Measurements from ENCODE around the gene GPR4. TPM values are rescaled to one million over a fixed set of nuclear protein-coding genes. Genes with fewer than 3 reads are reported as not detected.

The GPR4 gene
- total and polyA plus RNA-seq, 2 of the 8 experiments (the other 6 are each of a cell fraction or from before 2014, with no cell fraction given), result 0.19 to 0.39 TPM

GRCh38 chr19:45560038-45560437 is 42.0 kb downstream of the GPR4 start:
- Histone ChIP-seq H3K14ac (ENCODE audit: insufficient read length) (no peak overlapping the region), H3K27me3 (replicated peaks in 1 of 4; ENCODE audit: control insufficient read depth in 3 of 4, extremely low read depth in 1 of 4, insufficient read depth in 3 of 4, low read length in 3 of 4) (no peaks in the 10 kb centered on the region), H4K8ac (ENCODE audit: extremely low read depth, insufficient read depth, low read length) (no peak overlapping the region), H3K23ac (ENCODE audit: insufficient read length) (no peak overlapping the region), H4K5ac (ENCODE audit: insufficient read length, low read depth, low read length) (no peak overlapping the region), H3K9ac (replicated peaks in 1 of 4; ENCODE audit: extremely low read depth in 1 of 4, low read depth in 3 of 4, low read length in 3 of 4) (no peak overlapping the region), H4K20me1 (replicated peaks in 1 of 2; ENCODE audit: control insufficient read depth in 1 of 2, insufficient read depth in 2 of 2, low read length in 2 of 2) (peaks cover 0 to 3% of the 10 kb centered on the region in 2 experiments), H3K4ac (replicated peaks; ENCODE audit: insufficient read length, low read depth, low read length) (peak overlapping the region; percentile 23), H2BK12ac (ENCODE audit: low read depth, low read length) (peak overlapping the region; percentile 50; the same call in 1 of the 2 replicates), H2AFZ (ENCODE audit: low read length) (no peak overlapping the region), H3K23me2 (ENCODE audit: low read depth, low read length) (no peaks in the 10 kb centered on the region), H2BK20ac (ENCODE audit: low read length) (no peak overlapping the region), H3K79me1 (ENCODE audit: low read depth, low read length) (no peaks in the 10 kb centered on the region; the same call in 1 of the 2 replicates), H3K4me3 (ENCODE audit: extremely low read depth in 1 of 4, insufficient read depth in 2 of 4, low read depth in 3 of 4, low read length in 4 of 4) (no peak overlapping the region), H2BK15ac (ENCODE audit: low read length) (0 out of 2 replicates have a peak overlapping the region, but pooled peaks have one; percentile 8), H2BK120ac (replicated peaks; ENCODE audit: low read depth, low read length) (no peak overlapping the region), H2BK5ac (ENCODE audit: low read depth, low read length) (0 out of 2 replicates have a peak overlapping the region, but pooled peaks have one; percentile 10), H3K4me2 (ENCODE audit: insufficient read depth in 1 of 2, low read depth in 2 of 2, low read length in 2 of 2) (no peak overlapping the region), H3K56ac (replicated peaks; ENCODE audit: insufficient read length, low read depth, low read length) (no peak overlapping the region), H3K4me1 (replicated peaks in 1 of 4; ENCODE audit: control insufficient read depth in 3 of 4, insufficient read depth in 4 of 4, low read length in 3 of 4) (peaks cover 4 to 5% (median 4%) of the 10 kb centered on the region in 4 experiments), H3K27ac (ENCODE audit: low read depth, low read length) (no peak overlapping the region), H3K9me3 (ENCODE audit: insufficient read depth in 2 of 2, low read depth in 1 of 2, low read length in 1 of 2) (no peaks in the 10 kb centered on the region), H3K36me3 (ENCODE audit: control insufficient read depth in 2 of 4, insufficient read depth in 4 of 4, low read length in 3 of 4) (no peaks in the 10 kb centered on the region), H3K18ac (ENCODE audit: extremely low read depth, low read length) (no peak overlapping the region), H3K79me2 (ENCODE audit: control insufficient read depth in 1 of 2, insufficient read depth in 2 of 2, low read length in 2 of 2) (no peaks in the 10 kb centered on the region), H2AK5ac (ENCODE audit: low read depth, low read length) (no peak overlapping the region), H4K91ac (replicated peaks; ENCODE audit: insufficient read length, low read length) (no peak overlapping the region)
- 91% methylated on average over 5 of the region's 5 CpGs; no CpG with 5 or more reads in 1 of the 2 experiments for WGBS, 2 experiments (ENCODE audit: extremely low coverage in 1 of 2, insufficient coverage in 1 of 2, insufficient read length in 1 of 2, insufficient replicate concordance in 2 of 2, low coverage in 1 of 2, low lambda C conversion rate in 2 of 2, missing lambda C conversion rate in 1 of 2)
- no peak for TF ChIP-seq PHF8 (conservative IDR thresholded peaks at IDR 0.05; ENCODE audit: low read depth, low read length)
- TF ChIP-seq SP1 (IDR thresholded peaks at IDR 0.05; ENCODE audit: low read depth, low read length), result no peak
- no peak for TF ChIP-seq RNF2 (IDR thresholded peaks at IDR 0.05; ENCODE audit: borderline replicate concordance, low read depth, low read length, missing control alignments, poor library complexity, severe bottlenecking)
- TF ChIP-seq HDAC2 (IDR thresholded peaks at IDR 0.05; ENCODE audit: borderline replicate concordance in 1 of 2, low read depth in 2 of 2, low read length in 2 of 2), result no peak
- no peak for TF ChIP-seq BCL11A (IDR thresholded peaks at IDR 0.05; ENCODE audit: low read depth in 2 of 2, low read length in 2 of 2)
- no peak for TF ChIP-seq GABPA (IDR thresholded peaks at IDR 0.05; ENCODE audit: borderline replicate concordance, insufficient read depth, low read length)
- TF ChIP-seq SP4 (IDR thresholded peaks at IDR 0.05; ENCODE audit: low read length), result no peak
- ChIA-PET POLR2A (ENCODE audit: partially characterized antibody) (interaction anchor here (1.3 kb wide), 1 partner anchor 31 kb away, joined by 4 read pairs; no protein-coding TSS in a partner anchor), CTCF (ENCODE audit: partially characterized antibody) (interaction anchor here (0.9 to 4.7 kb wide), 10 partner anchors 9 to 82 kb away, joined by 4 to 46 read pairs (median 6); no protein-coding TSS in a partner anchor)
- FAIRE-seq (no peak), DNase-seq (ENCODE audit: low read depth in 1 of 2, low spot score in 2 of 2) (no peak)
